Parathyroid adenoma (tissue), 2 donors: ENCODE data around the gene SPNS2.

ENCODE experiments used
- H2AFZ ChIP-seq: fragments of 300-600 bp; sonication (generic); one replicate; pipeline ENCODE4 v1.7.0; 2017; ENCODE audit warnings: antibody characterized with exemption, mild to moderate bottlenecking
- H3K27ac ChIP-seq: fragments of 300-600 bp; sonication (generic); one replicate; pipeline ENCODE4 v1.7.0; 2017
- H3K27me3 ChIP-seq: fragments of 300-600 bp; sonication (generic); one replicate; pipeline ENCODE4 v1.7.0; 2017; ENCODE audit warnings: low read length; ENCODE audit not compliant: control insufficient read depth, insufficient read depth
- H3K36me3 ChIP-seq: fragments of 300-600 bp; sonication (generic); one replicate; pipeline ENCODE4 v1.7.0; 2017; ENCODE audit warnings: low read length; ENCODE audit not compliant: control insufficient read depth, insufficient read depth
- H3K4me1 ChIP-seq: fragments of 300-600 bp; sonication (generic); one replicate; pipeline ENCODE4 v1.7.0; 2017; ENCODE audit warnings: control low read depth
- H3K4me2 ChIP-seq: fragments of 300-600 bp; sonication (generic); one replicate; pipeline ENCODE4 v1.7.0; 2017; ENCODE audit warnings: low read length
- H3K4me3 ChIP-seq: fragments of 300-600 bp; sonication (generic); one replicate; pipeline ENCODE4 v1.7.0; 2017; ENCODE audit warnings: low read depth, low read length
- H3K79me2 ChIP-seq: fragments of 300-600 bp; sonication (generic); one replicate; pipeline ENCODE4 v1.7.0; 2017; ENCODE audit warnings: control low read depth
- H3K9ac ChIP-seq: fragments of 300-600 bp; sonication (generic); one replicate; pipeline ENCODE4 v1.7.0; 2017; ENCODE audit warnings: mild to moderate bottlenecking
- H3K9me3 ChIP-seq: fragments of 300-600 bp; sonication (generic); one replicate; pipeline ENCODE4 v1.7.0; 2017; ENCODE audit warnings: low read length; ENCODE audit not compliant: control insufficient read depth
- TF ChIP-seq, protein P1 (sequence below): fragments of 300-600 bp; sonication (generic); IDR thresholded peaks from one replicate; pipeline ENCODE4 v1.7.0; 2017; ENCODE audit warnings: antibody characterized with exemption, mild to moderate bottlenecking
- donor health status: primary hyperparathyroidism.

SPNS2 gene

DNA sequence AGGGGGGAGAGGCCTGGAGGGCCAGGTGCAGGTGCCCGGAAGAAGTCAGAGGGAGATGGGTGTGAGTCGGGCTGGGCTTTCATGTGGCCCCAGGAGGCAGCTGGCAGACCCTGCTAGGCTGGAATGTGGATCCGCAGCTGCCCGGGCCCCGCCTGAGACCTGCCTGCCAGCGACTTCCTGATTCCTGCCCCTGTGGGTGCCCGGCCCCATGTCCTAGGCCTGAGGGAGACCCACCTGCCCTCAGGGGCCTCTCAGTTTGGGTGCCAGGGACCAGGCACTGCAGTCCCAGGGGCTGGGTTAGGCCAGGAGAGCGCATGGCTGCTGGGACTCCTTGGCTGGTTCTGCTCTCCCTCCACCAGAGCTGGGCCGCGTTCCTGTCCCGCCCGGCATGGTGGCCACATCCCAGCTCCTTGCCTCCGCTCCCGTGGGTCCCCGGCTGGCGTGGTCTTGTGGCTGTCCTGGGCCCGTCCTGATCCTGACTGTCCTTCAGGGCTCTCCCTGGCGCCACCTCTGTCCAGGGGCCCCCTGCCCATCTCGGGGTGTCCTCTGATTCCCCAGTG, 22.1 kb upstream of the SPNS2 start:
- Histone ChIP-seq H3K9ac (no peak overlapping the region), H3K27ac (no peak overlapping the region), H3K27me3 (no peaks in the 10 kb centered on the region), H3K4me1 (no peaks in the 10 kb centered on the region), H3K4me2 (no peak overlapping the region), H3K36me3 (no peaks in the 10 kb centered on the region), H3K79me2 (no peaks in the 10 kb centered on the region), H2AFZ (no peak overlapping the region), H3K4me3 (no peak overlapping the region), H3K9me3 (no peaks in the 10 kb centered on the region)
- TF ChIP-seq, protein P1, sequence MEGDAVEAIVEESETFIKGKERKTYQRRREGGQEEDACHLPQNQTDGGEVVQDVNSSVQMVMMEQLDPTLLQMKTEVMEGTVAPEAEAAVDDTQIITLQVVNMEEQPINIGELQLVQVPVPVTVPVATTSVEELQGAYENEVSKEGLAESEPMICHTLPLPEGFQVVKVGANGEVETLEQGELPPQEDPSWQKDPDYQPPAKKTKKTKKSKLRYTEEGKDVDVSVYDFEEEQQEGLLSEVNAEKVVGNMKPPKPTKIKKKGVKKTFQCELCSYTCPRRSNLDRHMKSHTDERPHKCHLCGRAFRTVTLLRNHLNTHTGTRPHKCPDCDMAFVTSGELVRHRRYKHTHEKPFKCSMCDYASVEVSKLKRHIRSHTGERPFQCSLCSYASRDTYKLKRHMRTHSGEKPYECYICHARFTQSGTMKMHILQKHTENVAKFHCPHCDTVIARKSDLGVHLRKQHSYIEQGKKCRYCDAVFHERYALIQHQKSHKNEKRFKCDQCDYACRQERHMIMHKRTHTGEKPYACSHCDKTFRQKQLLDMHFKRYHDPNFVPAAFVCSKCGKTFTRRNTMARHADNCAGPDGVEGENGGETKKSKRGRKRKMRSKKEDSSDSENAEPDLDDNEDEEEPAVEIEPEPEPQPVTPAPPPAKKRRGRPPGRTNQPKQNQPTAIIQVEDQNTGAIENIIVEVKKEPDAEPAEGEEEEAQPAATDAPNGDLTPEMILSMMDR = no peak

DNA sequence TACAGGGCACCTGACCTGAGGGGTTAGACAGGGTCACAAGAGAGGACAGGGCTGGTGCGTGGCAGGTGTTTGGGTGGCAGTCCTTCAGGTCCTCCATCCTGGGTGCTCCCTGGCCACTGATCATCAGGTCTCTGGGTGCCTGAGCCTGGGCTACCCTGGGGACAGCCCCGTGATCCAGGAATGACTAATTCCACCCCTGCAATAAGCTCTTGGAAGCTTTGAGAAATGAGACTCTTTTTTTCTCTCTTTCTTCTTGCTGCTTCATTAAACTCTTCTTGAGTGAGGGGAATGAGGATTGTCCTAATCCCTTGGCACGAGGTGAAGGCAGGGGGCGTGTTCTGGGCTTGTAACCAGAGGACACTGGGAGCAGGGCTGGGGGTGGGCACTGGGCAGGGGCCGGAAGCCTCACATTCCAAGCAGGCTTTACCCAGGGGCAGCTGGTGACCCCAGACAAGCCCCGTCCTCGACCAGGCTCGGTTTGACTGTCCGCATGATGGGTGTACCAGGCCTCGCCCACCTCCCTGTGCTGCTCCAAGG, 21.4 kb upstream of the SPNS2 start:
- Histone ChIP-seq H3K4me3 (no peak overlapping the region), H3K27ac (no peak overlapping the region), H3K27me3 (no peaks in the 10 kb centered on the region), H3K79me2 (no peaks in the 10 kb centered on the region), H3K9ac (no peak overlapping the region), H2AFZ (no peak overlapping the region), H3K4me2 (no peak overlapping the region), H3K9me3 (no peaks in the 10 kb centered on the region), H3K36me3 (no peaks in the 10 kb centered on the region), H3K4me1 (no peaks in the 10 kb centered on the region)
- TF ChIP-seq, protein P1 = no peak

DNA sequence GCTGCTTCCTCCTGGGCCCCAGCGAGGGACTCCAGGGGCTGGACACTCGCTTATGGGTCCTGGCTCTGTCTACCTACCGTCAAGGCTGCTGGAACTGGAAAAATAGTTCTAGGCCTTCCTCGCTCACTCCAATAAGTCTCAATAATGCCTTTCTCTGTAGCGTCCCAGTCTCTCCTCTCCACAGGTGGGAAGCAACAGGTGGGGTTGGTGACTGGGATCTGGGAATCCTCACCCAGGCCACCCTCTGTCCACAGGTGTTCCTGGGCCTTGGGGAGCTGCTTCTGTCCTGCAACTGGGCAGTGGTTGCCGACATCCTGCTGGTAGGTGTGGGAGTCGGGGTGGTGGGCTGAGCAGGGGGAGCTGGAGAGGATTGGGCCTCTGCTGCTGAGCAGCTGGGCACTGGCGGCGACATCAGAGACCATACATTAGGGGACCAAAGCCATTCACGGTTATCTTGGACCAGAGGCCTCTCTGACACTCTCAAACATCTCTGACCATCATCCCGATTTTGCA, 20.3 kb upstream of the SPNS2 start:
- TF ChIP-seq, protein P1 = no peak
- no peaks in the 10 kb centered on the region for H3K9me3 ChIP-seq
- no peaks in the 10 kb centered on the region for H3K36me3 ChIP-seq
- H3K27me3 ChIP-seq = no peaks in the 10 kb centered on the region
- no peak overlapping the region for H3K4me2 ChIP-seq
- no peak overlapping the region for H2AFZ ChIP-seq
- no peak overlapping the region for H3K9ac ChIP-seq
- H3K79me2 ChIP-seq = no peaks in the 10 kb centered on the region
- no peak overlapping the region for H3K27ac ChIP-seq
- H3K4me3 ChIP-seq = no peak overlapping the region
- no peaks in the 10 kb centered on the region for H3K4me1 ChIP-seq

DNA sequence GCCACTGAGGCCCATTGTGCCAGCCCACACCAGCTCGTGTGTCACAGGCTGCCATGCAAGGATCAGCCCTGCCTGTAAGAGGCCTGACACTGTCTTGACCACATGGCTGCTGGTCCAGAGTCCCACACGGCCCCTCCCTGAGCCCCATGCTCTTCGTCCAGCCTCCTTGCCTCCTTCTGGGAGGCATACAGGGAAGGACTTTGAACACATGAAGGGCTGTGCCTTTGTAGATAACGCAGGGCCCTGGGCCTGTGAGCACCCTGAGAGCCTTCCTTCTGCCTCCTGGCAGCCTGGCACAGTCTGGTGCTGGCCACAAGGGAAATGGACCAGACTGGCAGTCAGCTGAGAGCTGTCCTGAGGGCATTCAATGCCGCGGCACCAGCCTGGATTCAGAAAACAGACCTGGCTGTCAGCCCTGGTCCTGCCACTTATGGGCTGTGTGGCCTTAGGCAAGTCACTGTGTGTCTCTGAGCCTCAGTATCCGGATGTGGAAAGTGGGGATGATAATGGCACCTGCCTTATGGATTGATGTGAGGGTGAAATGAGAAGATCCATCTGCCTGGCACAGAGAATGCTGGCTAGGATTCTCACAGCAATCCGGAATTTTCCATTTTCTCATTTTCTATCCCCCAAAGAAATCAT, 19.2 kb upstream of the SPNS2 start:
- no peaks in the 10 kb centered on the region for H3K36me3 ChIP-seq
- H3K4me1 ChIP-seq = no peaks in the 10 kb centered on the region
- no peak overlapping the region for H3K4me2 ChIP-seq
- no peaks in the 10 kb centered on the region for H3K9me3 ChIP-seq
- TF ChIP-seq, protein P1 = no peak
- no peak overlapping the region for H2AFZ ChIP-seq
- H3K4me3 ChIP-seq = no peak overlapping the region
- no peaks in the 10 kb centered on the region for H3K79me2 ChIP-seq
- no peak overlapping the region for H3K9ac ChIP-seq
- H3K27ac ChIP-seq = no peak overlapping the region
- H3K27me3 ChIP-seq = no peaks in the 10 kb centered on the region
